ENCODE results near the gene EEF2K.

DNA sequence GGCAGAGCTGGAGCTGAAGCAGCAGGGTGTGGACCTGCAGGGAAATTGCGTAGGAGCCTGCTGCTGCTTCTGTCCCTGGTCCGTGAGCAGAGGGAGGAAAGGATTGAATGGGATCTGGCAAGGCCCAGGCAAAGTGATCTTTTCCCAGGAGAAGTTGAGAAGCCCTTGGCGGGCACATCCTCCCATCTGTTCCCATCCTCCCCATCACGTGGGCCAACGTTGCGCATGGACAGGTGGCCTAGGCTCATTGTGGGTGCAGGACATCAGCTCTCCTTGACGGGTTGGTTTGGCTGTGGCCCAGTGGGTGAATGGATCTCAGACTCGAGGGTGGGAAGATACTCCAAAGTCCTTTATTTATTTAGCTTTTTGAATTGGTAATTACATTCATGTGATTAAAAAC lies 61.7 kb downstream of the EEF2K start:
- TF ChIP-seq, protein P1, sequence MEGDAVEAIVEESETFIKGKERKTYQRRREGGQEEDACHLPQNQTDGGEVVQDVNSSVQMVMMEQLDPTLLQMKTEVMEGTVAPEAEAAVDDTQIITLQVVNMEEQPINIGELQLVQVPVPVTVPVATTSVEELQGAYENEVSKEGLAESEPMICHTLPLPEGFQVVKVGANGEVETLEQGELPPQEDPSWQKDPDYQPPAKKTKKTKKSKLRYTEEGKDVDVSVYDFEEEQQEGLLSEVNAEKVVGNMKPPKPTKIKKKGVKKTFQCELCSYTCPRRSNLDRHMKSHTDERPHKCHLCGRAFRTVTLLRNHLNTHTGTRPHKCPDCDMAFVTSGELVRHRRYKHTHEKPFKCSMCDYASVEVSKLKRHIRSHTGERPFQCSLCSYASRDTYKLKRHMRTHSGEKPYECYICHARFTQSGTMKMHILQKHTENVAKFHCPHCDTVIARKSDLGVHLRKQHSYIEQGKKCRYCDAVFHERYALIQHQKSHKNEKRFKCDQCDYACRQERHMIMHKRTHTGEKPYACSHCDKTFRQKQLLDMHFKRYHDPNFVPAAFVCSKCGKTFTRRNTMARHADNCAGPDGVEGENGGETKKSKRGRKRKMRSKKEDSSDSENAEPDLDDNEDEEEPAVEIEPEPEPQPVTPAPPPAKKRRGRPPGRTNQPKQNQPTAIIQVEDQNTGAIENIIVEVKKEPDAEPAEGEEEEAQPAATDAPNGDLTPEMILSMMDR (IDR thresholded peaks at IDR 0.05), result no peak
- no peak for TF ChIP-seq POLR2A (IDR thresholded peaks at IDR 0.05)

Data from thyroid gland (tissue), 4 donors.